GM12878 (cell line): ENCODE measurements around the gene CCDC201. TPM values are rescaled to one million over a fixed set of nuclear protein-coding genes. Genes with fewer than 3 reads are reported as not detected.

Source experiments
- ATAC-seq: fragments of 200-7000 bp; cut with Tn5 transposase; 3 replicates; pipeline ENCODE4 v1.9.1; 2020; ENCODE audit warnings: mild to moderate bottlenecking, moderate library complexity
- BruUV-seq: library from RNA; stranded (reverse); fragments of 400-500 nt; replicated peaks from 2 replicates; lab custom pipeline; 2021; lab: Mats Ljungman, UMichigan
- CTCF ChIA-PET: fragments of 300-600 bp; sonication (Branson Sonifier 250); formaldehyde crosslinking; extraction: SDS; loops from one replicate; lab custom pipeline; 2021; ENCODE audit warnings: inconsistent platforms; lab: Yijun Ruan, JAX
- POLR2A ChIA-PET: fragments of 350-600 bp; formaldehyde crosslinking; extraction: SDS; loops from one replicate; lab custom pipeline; 2021; ENCODE audit warnings: inconsistent platforms; lab: Charles Lee
- RAD21 ChIA-PET: fragments of 300-600 bp; sonication (Branson Sonifier 250); formaldehyde crosslinking; loops from one replicate; lab custom pipeline; 2023; ENCODE audit warnings: antibody characterized with exemption; ENCODE audit not compliant: unreplicated experiment; lab: Charles Lee
- SMC1A ChIA-PET: fragments of 300-600 bp; sonication (Branson Sonifier 250); formaldehyde crosslinking; loops from one replicate; lab custom pipeline; 2023; ENCODE audit not compliant: unreplicated experiment, uncharacterized antibody; lab: Charles Lee
- DNase-seq: peaks from one replicate; pipeline ENCODE4 v3.0.0-alpha.2; 2011; ENCODE audit warnings: low read depth, low spot score
- FAIRE-seq: peaks from 3 replicates; lab custom pipeline; 2011; peaks lifted over from hg19 to GRCh38; lab: Jason Lieb, UNC
- H2AFZ ChIP-seq: 2 replicates; pipeline ENCODE4 v1.6.0; 2011; ENCODE audit warnings: low read depth, low read length, control low read depth; ENCODE audit not compliant: control insufficient read depth
- H3K27ac ChIP-seq: 2 replicates; pipeline ENCODE4 v1.5.1; 2011; ENCODE audit warnings: control low read depth; ENCODE audit not compliant: control insufficient read depth, insufficient read depth
- H3K27me3 ChIP-seq, 2 experiments: replicated peaks in 1 of 2; 2 replicates each; pipeline versions ENCODE4 v1.6.0 to v1.6.1; 2011; ENCODE audit warnings: low read length in 1 of 2; ENCODE audit not compliant: control insufficient read depth in 2 of 2, insufficient read depth in 2 of 2
- H3K36me3 ChIP-seq, 2 experiments: 2 replicates each; pipeline ENCODE4 v1.5.1; 2011; ENCODE audit warnings: low read length in 1 of 2; ENCODE audit not compliant: control insufficient read depth in 2 of 2, insufficient read depth in 2 of 2
- H3K4me1 ChIP-seq: 2 replicates; pipeline ENCODE4 v1.6.1; 2011; ENCODE audit warnings: mild to moderate bottlenecking, low read length, moderate library complexity, mixed read lengths; ENCODE audit not compliant: control insufficient read depth, insufficient read depth
- H3K4me2 ChIP-seq: 2 replicates; pipeline ENCODE4 v1.6.0; 2011; ENCODE audit warnings: control low read depth; ENCODE audit not compliant: control insufficient read depth, insufficient read depth
- H3K4me3 ChIP-seq: fragments of 200-600 bp; sonication (generic); 2 replicates; pipeline ENCODE4 v1.5.1; 2016
- H3K79me2 ChIP-seq: 2 replicates; pipeline ENCODE4 v1.6.0; 2011; ENCODE audit warnings: low read length; ENCODE audit not compliant: control insufficient read depth, insufficient read depth
- H3K9ac ChIP-seq: 2 replicates; pipeline ENCODE4 v1.8.0; 2011; ENCODE audit warnings: low read length, control low read depth, mixed read lengths; ENCODE audit not compliant: control insufficient read depth, insufficient read depth
- H3K9me3 ChIP-seq: replicated peaks from 3 replicates; pipeline ENCODE4 v1.5.1; 2011; ENCODE audit warnings: mild to moderate bottlenecking, low read length; ENCODE audit not compliant: control insufficient read depth, insufficient read depth
- H4K20me1 ChIP-seq: 2 replicates; pipeline ENCODE4 v1.6.0; 2011; ENCODE audit not compliant: control insufficient read depth, insufficient read depth
- MYC ChIP-seq: IDR thresholded peaks from 2 replicates; pipeline ENCODE4 v1.6.1; 2011; ENCODE audit warnings: mild to moderate bottlenecking, low read length, moderate library complexity, inconsistent platforms; ENCODE audit not compliant: insufficient read depth, insufficient replicate concordance, insufficient read length, severe bottlenecking
- RB1 ChIP-seq: fragments of 450-650 bp; formaldehyde crosslinking; IDR thresholded peaks from 2 replicates; pipeline ENCODE4 v1.6.1; 2017; ENCODE audit warnings: mild to moderate bottlenecking, borderline replicate concordance
- STAT3 ChIP-seq: IDR thresholded peaks from 2 replicates; pipeline ENCODE4 v1.6.1; 2011; ENCODE audit warnings: low read depth, low read length, improper control_type of control experiment
- WRNIP1 ChIP-seq: IDR thresholded peaks from 2 replicates; pipeline ENCODE4 v1.6.1; 2011; ENCODE audit warnings: low read depth, low read length, improper control_type of control experiment, borderline replicate concordance
- WGBS: methylation state at CpG from one replicate; pipeline ENCODE4 v1.1.6; 2016; ENCODE audit warnings: low lambda C conversion rate; ENCODE audit not compliant: insufficient replicate concordance, insufficient coverage; ENCODE audit errors: missing lambda C conversion rate; 5-methylcytosine and 5-hydroxymethylcytosine counted together
- in situ Hi-C: fragments of 300-500 bp; cut with MboI; formaldehyde crosslinking; loops from 9 replicates; pipeline ENCODE4 v1.14.3; 2018; ENCODE audit warnings: mixed read lengths
- intact Hi-C: fragments of 100-400 bp; cut with micrococcal nuclease; formaldehyde crosslinking; loops from one replicate; pipeline ENCODE4 v1.14.2; 2022; ENCODE audit not compliant: unreplicated experiment
- polyA plus RNA-seq, 11 experiments: library from polyadenylated mRNA; depleted of rRNA in 4 of 11; unstranded in 6 of 11; stranded (reverse) in 5 of 11; fragments of >200 nt; fragmentation: Nextera tagmentation in 4 of 11; fragmentation: Illumina TruSeq in 1 of 11; extraction: Ambion mirVana in 4 of 11; extraction: Trizol in 1 of 11; gene quantifications; 1 replicate in 1 of 11; 2 replicates in 10 of 11; pipeline versions ENCODE4 v1.2.1 to v1.2.3, GENCODE V29; 2011 to 2016; ENCODE audit warnings: inconsistent platforms in 2 of 11, missing spikeins in 2 of 11, low read depth in 1 of 11
- total RNA-seq, 4 experiments: library from RNA; depleted of rRNA in 3 of 4; stranded (reverse); fragments of >200 nt in 3 of 4; fragmentation: Illumina TruSeq in 1 of 4; extraction: Trizol in 1 of 4; gene quantifications; 2 replicates each; pipeline versions ENCODE4 v1.2.1 to v1.2.3, GENCODE V29; 2013 to 2021
- TF ChIP-seq, protein P1 (sequence below): fragments of 450-650 bp; IDR thresholded peaks from 2 replicates; pipeline ENCODE4 v1.6.1; 2017; ENCODE audit warnings: mild to moderate bottlenecking, moderate library complexity
- TF ChIP-seq, protein P2 (sequence below): IDR thresholded peaks from 2 replicates; pipeline ENCODE4 v1.6.1; 2012; ENCODE audit warnings: low read depth, low read length, improper control_type of control experiment
- TF ChIP-seq, protein P3 (sequence below): fragments of 450-650 bp; IDR thresholded peaks from 2 replicates; pipeline ENCODE4 v1.6.1; 2017; ENCODE audit warnings: mild to moderate bottlenecking, moderate library complexity

Gene CCDC201
- total and polyA plus RNA-seq, 10 of the 15 experiments (the other 5 are each of a cell fraction or from before 2014, with no cell fraction given): 0.10 TPM; not detected in 9

DNA sequence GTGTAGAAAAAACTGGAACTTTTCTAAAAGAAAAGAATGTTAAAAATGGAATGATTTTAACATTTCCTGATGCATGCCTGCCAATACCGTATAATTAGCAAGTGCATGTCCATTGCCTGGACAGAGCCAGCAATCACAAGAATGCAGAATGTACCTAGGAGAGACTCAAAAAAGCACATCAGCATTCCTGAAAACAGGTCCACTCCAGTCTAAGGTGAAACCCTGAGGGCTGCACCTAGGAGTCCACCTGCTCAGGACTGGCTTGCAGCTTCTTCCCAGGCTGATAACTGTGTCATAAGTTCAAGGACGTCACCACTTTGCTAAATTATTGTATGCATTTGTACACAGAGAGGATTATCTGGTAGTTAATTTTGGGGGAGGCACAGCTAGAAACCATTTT is 5.4 kb downstream of the CCDC201 start:
- 44% methylated on average over 2 of the region's 2 CpGs for WGBS
- RAD21 ChIA-PET: no interaction called here
- POLR2A ChIA-PET: no interaction called here
- CTCF ChIA-PET: no interaction called here
- ATAC-seq (no peak), DNase-seq (no peak), FAIRE-seq (no peak)
- no peaks in the 10 kb centered on the region; a peak in 2 of 4 replicates for H3K27me3 ChIP-seq
- no peaks in the 10 kb centered on the region for H3K79me2 ChIP-seq
- intact Hi-C loops: no loop called here
- no peak overlapping the region for H3K27ac ChIP-seq
- BruUV-seq: no TSS peak
- no peaks in the 10 kb centered on the region for H3K36me3 ChIP-seq
- in situ Hi-C loops: loop anchor here (25.0 kb wide), 1 partner anchor 705 kb away; the partner anchor contains the start of gene RAMP3
- H4K20me1 ChIP-seq: no peaks in the 10 kb centered on the region
- no peak overlapping the region for H3K4me3 ChIP-seq
- H3K9ac ChIP-seq: no peak overlapping the region
- H3K4me2 ChIP-seq: no peak overlapping the region
- H2AFZ ChIP-seq: no peak overlapping the region
- no peaks in the 10 kb centered on the region for H3K9me3 ChIP-seq
- TF ChIP-seq, protein P1, sequence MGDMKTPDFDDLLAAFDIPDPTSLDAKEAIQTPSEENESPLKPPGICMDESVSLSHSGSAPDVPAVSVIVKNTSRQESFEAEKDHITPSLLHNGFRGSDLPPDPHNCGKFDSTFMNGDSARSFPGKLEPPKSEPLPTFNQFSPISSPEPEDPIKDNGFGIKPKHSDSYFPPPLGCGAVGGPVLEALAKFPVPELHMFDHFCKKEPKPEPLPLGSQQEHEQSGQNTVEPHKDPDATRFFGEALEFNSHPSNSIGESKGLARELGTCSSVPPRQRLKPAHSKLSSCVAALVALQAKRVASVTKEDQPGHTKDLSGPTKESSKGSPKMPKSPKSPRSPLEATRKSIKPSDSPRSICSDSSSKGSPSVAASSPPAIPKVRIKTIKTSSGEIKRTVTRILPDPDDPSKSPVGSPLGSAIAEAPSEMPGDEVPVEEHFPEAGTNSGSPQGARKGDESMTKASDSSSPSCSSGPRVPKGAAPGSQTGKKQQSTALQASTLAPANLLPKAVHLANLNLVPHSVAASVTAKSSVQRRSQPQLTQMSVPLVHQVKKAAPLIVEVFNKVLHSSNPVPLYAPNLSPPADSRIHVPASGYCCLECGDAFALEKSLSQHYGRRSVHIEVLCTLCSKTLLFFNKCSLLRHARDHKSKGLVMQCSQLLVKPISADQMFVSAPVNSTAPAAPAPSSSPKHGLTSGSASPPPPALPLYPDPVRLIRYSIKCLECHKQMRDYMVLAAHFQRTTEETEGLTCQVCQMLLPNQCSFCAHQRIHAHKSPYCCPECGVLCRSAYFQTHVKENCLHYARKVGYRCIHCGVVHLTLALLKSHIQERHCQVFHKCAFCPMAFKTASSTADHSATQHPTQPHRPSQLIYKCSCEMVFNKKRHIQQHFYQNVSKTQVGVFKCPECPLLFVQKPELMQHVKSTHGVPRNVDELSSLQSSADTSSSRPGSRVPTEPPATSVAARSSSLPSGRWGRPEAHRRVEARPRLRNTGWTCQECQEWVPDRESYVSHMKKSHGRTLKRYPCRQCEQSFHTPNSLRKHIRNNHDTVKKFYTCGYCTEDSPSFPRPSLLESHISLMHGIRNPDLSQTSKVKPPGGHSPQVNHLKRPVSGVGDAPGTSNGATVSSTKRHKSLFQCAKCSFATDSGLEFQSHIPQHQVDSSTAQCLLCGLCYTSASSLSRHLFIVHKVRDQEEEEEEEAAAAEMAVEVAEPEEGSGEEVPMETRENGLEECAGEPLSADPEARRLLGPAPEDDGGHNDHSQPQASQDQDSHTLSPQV: no peak
- no peak for TF ChIP-seq MYC
- TF ChIP-seq, protein P2, sequence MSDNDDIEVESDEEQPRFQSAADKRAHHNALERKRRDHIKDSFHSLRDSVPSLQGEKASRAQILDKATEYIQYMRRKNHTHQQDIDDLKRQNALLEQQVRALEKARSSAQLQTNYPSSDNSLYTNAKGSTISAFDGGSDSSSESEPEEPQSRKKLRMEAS: no peak
- TF ChIP-seq, protein P3, sequence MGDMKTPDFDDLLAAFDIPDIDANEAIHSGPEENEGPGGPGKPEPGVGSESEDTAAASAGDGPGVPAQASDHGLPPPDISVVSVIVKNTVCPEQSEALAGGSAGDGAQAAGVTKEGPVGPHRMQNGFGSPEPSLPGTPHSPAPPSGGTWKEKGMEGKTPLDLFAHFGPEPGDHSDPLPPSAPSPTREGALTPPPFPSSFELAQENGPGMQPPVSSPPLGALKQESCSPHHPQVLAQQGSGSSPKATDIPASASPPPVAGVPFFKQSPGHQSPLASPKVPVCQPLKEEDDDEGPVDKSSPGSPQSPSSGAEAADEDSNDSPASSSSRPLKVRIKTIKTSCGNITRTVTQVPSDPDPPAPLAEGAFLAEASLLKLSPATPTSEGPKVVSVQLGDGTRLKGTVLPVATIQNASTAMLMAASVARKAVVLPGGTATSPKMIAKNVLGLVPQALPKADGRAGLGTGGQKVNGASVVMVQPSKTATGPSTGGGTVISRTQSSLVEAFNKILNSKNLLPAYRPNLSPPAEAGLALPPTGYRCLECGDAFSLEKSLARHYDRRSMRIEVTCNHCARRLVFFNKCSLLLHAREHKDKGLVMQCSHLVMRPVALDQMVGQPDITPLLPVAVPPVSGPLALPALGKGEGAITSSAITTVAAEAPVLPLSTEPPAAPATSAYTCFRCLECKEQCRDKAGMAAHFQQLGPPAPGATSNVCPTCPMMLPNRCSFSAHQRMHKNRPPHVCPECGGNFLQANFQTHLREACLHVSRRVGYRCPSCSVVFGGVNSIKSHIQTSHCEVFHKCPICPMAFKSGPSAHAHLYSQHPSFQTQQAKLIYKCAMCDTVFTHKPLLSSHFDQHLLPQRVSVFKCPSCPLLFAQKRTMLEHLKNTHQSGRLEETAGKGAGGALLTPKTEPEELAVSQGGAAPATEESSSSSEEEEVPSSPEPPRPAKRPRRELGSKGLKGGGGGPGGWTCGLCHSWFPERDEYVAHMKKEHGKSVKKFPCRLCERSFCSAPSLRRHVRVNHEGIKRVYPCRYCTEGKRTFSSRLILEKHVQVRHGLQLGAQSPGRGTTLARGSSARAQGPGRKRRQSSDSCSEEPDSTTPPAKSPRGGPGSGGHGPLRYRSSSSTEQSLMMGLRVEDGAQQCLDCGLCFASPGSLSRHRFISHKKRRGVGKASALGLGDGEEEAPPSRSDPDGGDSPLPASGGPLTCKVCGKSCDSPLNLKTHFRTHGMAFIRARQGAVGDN: no peak
- TF ChIP-seq RB1: no peak
- no peak for TF ChIP-seq WRNIP1
- TF ChIP-seq STAT3: no peak
- SMC1A ChIA-PET: no interaction called here
- no peaks in the 10 kb centered on the region for H3K4me1 ChIP-seq
